Activated CD4-positive, alpha-beta T cell treated with anti-CD3 and anti-CD28 coated beads, Interleukin-2, amount 10 ng/mL, durations not matched to agents 7 days and 5 days (primary cell): ENCODE data around the gene OCSTAMP. TPM values are rescaled to one million over a fixed set of nuclear protein-coding genes. Genes with fewer than 3 reads are reported as not detected.

Experiments used
- CTCF ChIA-PET: fragments of 350-600 bp; sonication (Branson Sonifier 250); formaldehyde crosslinking; loops from one replicate; lab custom pipeline; 2021; ENCODE audit warnings: antibody characterized with exemption; lab: Charles Lee
- POLR2A ChIA-PET: fragments of 350-600 bp; sonication (Branson Sonifier 250); formaldehyde crosslinking; loops from one replicate; lab custom pipeline; 2021; ENCODE audit warnings: antibody characterized with exemption; lab: Charles Lee
- DNase-seq: peaks from one replicate; pipeline ENCODE4 v3.0.0-alpha.2; 2020
- H3K27ac Mint-ChIP-seq: one replicate; pipeline ENCODE4 v1.8.0; 2021; ENCODE audit warnings: mild to moderate bottlenecking, moderate library complexity, mixed read lengths
- H3K27me3 Mint-ChIP-seq: one replicate; pipeline ENCODE4 v1.8.0; 2021; ENCODE audit warnings: mixed read lengths
- H3K36me3 Mint-ChIP-seq: one replicate; pipeline ENCODE4 v1.8.0; 2021; ENCODE audit warnings: low read depth, mixed read lengths
- H3K4me1 Mint-ChIP-seq: one replicate; pipeline ENCODE4 v1.8.0; 2021; ENCODE audit warnings: mixed read lengths
- H3K4me3 Mint-ChIP-seq: one replicate; pipeline ENCODE4 v1.8.0; 2021; ENCODE audit warnings: mild to moderate bottlenecking, moderate library complexity, mixed read lengths
- H3K9me3 Mint-ChIP-seq: one replicate; pipeline ENCODE4 v1.8.0; 2021; ENCODE audit warnings: mixed read lengths
- total RNA-seq, 2 experiments: library from RNA; stranded (reverse); gene quantifications; one replicate each; pipeline ENCODE4 v1.2.3, GENCODE V29; 2021

The OCSTAMP gene
- total RNA-seq, 2 experiments from 2014 or later = not detected

DNA sequence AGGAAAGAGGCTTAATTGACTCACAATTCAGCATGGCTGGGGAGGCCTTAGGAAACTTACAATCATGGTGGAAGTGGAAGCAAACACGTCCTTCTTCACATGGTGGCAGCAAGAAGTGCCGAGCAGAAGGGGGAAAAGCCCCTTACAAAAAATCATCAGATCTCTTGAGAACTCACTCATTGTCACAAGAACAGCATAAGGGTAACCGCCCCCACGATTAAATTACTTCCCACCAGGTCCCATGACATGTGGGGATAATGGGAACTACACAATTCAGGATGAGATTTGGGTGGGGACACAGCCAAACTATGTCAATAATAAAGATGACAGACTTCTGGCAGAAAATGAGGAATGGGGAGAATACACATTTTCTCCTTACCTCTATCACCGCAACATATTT, 20.5 kb upstream of the OCSTAMP start:
- CTCF ChIA-PET = no interaction called here
- H3K36me3 Mint-ChIP-seq = no peaks in the 10 kb centered on the region

DNA sequence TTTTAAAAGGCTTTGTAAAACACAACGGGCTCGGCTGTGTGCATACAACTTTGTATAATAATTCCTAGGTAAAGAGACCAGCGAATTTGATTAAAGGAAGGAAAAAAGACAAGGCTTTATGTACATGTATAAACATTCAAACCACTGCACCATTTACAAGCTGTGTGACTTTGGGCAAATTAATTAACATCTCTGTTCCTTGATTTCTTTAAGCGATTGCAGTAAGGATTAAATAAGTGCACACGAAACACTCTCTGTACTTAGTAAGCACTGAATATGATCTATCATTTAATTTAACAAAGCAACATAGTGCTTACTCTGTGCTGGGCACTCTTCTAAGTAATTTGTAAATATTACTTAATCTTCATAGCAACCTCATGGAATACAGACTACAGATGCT, 19.5 kb upstream of the OCSTAMP start:
- no peak for DNase-seq
- ChIA-PET CTCF (no interaction called here), POLR2A (no interaction called here)
- Mint-ChIP-seq H3K4me3 (no peak overlapping the region), H3K36me3 (no peaks in the 10 kb centered on the region), H3K4me1 (no peaks in the 10 kb centered on the region), H3K9me3 (no peaks in the 10 kb centered on the region), H3K27me3 (peaks cover 45% of the 10 kb centered on the region), H3K27ac (no peak overlapping the region)

More for the DNA sequence above, 20.5 kb upstream of the OCSTAMP start:
- Mint-ChIP-seq H3K9me3 (no peaks in the 10 kb centered on the region), H3K4me3 (no peak overlapping the region), H3K27ac (no peak overlapping the region), H3K4me1 (peaks cover under 1% of the 10 kb centered on the region), H3K27me3 (peaks cover 40% of the 10 kb centered on the region)
- POLR2A ChIA-PET = no interaction called here
- DNase-seq = no peak

DNA sequence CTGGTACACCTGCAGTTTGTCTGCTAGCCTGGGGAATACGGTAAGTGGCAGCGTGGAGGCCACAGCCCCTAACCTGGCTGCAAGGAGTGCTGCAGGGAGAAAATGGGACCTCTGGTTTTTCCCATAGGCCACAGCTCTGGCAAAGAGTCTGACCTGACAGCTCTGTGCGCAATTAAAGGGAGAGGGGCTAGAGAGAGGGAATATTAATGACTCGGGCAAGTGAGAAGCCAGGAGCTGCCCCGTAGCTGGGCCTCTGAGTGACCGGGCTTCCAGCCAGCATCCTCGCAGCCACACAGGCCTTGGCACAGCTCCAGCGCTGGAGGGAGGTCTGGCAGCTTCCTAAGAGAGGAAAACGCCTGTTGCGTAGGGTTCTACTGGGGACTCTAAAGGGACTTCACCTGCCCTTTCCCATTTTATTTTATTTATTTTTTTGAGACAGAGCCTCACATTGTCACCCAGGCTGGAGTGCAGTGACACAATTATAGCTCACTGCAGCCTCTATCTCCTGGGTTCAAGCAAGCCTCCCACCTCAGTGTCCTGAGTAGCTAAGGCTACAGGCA, 18.2 kb upstream of the OCSTAMP start:
- Mint-ChIP-seq H3K27ac (no peak overlapping the region), H3K9me3 (no peaks in the 10 kb centered on the region), H3K27me3 (peaks cover 36% of the 10 kb centered on the region), H3K4me3 (no peak overlapping the region), H3K4me1 (no peaks in the 10 kb centered on the region), H3K36me3 (no peaks in the 10 kb centered on the region)
- CTCF ChIA-PET = interaction anchor here (0.6 kb wide), 1 partner anchor 384 kb away, joined by 3 read pairs; no protein-coding TSS in a partner anchor
- POLR2A ChIA-PET = no interaction called here
- DNase-seq = no peak

- H3K4me1 Mint-ChIP-seq = no peaks in the 10 kb centered on the region
- no peak overlapping the region for H3K4me3 Mint-ChIP-seq
- CTCF ChIA-PET = interaction anchor here (1.4 kb wide), 1 partner anchor 22 kb away, joined by 3 read pairs; no protein-coding TSS in a partner anchor
- DNase-seq = no peak
- no peaks in the 10 kb centered on the region for H3K9me3 Mint-ChIP-seq
- POLR2A ChIA-PET = no interaction called here
- no peaks in the 10 kb centered on the region for H3K36me3 Mint-ChIP-seq
- peaks cover 23% of the 10 kb centered on the region for H3K27me3 Mint-ChIP-seq
- H3K27ac Mint-ChIP-seq = no peak overlapping the region
Measured at GRCh38 chr20:46566125-46566524, 15.7 kb upstream of the OCSTAMP start.

DNA sequence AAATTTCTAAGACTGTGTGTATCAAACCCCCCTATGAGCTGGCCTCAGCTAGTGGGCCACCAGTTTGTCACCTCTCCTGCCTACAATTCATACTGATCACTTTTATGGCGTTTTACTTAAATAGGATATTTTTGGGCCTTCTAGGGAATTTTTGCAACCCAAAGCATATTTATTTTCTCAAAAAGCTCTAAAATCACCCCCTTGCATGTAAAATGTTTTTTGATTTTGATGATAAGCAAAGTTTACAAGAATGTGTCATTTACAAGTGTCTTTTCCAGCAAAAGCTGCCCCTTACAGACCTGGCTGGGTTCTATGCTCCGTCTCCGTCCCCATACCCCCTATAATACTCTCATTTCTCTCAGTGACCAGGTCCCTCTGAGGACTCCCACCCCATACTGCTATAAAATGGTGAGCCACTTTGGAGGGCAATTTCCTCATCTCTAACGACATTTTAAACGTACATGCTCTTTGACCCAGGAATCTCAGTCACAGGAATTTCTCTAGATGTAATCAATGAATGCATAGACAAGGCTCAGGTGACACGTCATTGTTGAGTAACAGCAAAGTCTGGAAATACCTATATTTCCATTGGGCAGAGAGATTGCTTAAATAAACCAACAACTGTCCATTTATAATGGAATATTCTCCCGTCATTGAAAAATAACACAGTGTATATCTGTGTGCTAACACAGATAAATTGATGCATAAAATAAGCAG, 13.9 kb upstream of the OCSTAMP start:
- POLR2A ChIA-PET = no interaction called here
- H3K4me3 Mint-ChIP-seq = no peak overlapping the region
- H3K36me3 Mint-ChIP-seq = no peaks in the 10 kb centered on the region
- CTCF ChIA-PET = interaction anchor here (1.4 kb wide), 1 partner anchor 20 kb away, joined by 3 read pairs; no protein-coding TSS in a partner anchor
- peaks cover 11% of the 10 kb centered on the region for H3K27me3 Mint-ChIP-seq
- peaks cover 14% of the 10 kb centered on the region for H3K4me1 Mint-ChIP-seq
- DNase-seq = no peak
- H3K27ac Mint-ChIP-seq = no peak overlapping the region
- H3K9me3 Mint-ChIP-seq = no peaks in the 10 kb centered on the region

GRCh38 chr20:46563860-46564221, 13.4 kb upstream of the OCSTAMP start:
- DNase-seq = no peak
- H3K27ac Mint-ChIP-seq = no peak overlapping the region
- CTCF ChIA-PET = no interaction called here
- no peak overlapping the region for H3K4me3 Mint-ChIP-seq
- no peaks in the 10 kb centered on the region for H3K36me3 Mint-ChIP-seq
- peaks cover 11% of the 10 kb centered on the region for H3K27me3 Mint-ChIP-seq
- peaks cover 15% of the 10 kb centered on the region for H3K4me1 Mint-ChIP-seq
- POLR2A ChIA-PET = no interaction called here
- H3K9me3 Mint-ChIP-seq = no peaks in the 10 kb centered on the region

DNA sequence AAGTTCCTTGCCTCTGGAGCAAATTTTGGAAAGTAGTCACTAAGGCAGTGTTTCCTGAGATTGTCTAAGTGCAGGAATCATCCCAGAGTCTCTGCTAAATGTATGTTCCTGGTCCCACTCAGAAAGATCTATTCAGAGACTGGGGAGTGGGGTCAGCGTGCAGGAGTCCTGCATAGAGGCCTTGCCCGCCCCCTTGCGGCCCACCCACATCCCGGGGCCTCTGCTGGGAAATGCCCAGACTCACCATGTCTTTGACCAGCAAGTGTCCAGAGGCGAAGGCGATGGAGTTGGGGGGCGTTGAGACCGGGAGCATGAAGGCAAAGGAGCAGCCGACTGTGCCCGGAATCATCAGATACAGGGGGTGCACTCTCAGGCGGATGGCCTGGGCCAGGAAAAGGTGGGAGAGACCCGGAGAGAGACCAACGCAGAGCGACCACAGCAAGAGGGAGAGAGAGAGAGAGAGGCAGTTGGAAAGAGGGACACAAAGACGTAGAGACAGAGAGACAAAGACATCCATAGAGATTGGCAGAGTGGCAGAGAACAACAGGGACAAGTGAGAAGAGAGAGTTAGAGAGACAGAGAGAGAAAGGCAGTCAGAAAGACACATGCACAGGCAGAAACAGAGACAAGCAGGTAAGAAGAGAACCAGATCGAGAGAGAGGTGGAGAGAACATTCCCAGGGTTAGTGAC, 12.9 kb upstream of the OCSTAMP start:
- H3K27me3 Mint-ChIP-seq = peaks cover 11% of the 10 kb centered on the region
- ChIA-PET POLR2A (no interaction called here), CTCF (interaction anchor here (0.6 to 4.0 kb wide), 4 partner anchors 11 to 50 kb away, joined by 3 to 10 read pairs (median 7); no protein-coding TSS in a partner anchor)
- peaks cover 17% of the 10 kb centered on the region for H3K4me1 Mint-ChIP-seq
- no peaks in the 10 kb centered on the region for H3K36me3 Mint-ChIP-seq
- no peak overlapping the region for H3K4me3 Mint-ChIP-seq
- H3K9me3 Mint-ChIP-seq = no peaks in the 10 kb centered on the region
- no peak overlapping the region for H3K27ac Mint-ChIP-seq
- DNase-seq = no peak

GRCh38 chr20:46562373-46563169, 12.1 kb upstream of the OCSTAMP start:
- no peaks in the 10 kb centered on the region for H3K9me3 Mint-ChIP-seq
- POLR2A ChIA-PET = no interaction called here
- CTCF ChIA-PET = interaction anchor here (0.6 to 4.0 kb wide), 7 partner anchors 10 to 50 kb away, joined by 3 to 10 read pairs (median 5); no protein-coding TSS in a partner anchor
- DNase-seq = peak; percentile 69
- H3K4me3 Mint-ChIP-seq = no peak overlapping the region
- H3K4me1 Mint-ChIP-seq = peaks cover 22% of the 10 kb centered on the region
- no peak overlapping the region for H3K27ac Mint-ChIP-seq
- peaks cover 8% of the 10 kb centered on the region for H3K27me3 Mint-ChIP-seq
- H3K36me3 Mint-ChIP-seq = no peaks in the 10 kb centered on the region

- no peak for DNase-seq
- Mint-ChIP-seq H3K27me3 (peaks cover 7% of the 10 kb centered on the region), H3K9me3 (no peaks in the 10 kb centered on the region), H3K4me3 (no peak overlapping the region), H3K4me1 (peaks cover 27% of the 10 kb centered on the region), H3K27ac (no peak overlapping the region), H3K36me3 (no peaks in the 10 kb centered on the region)
- POLR2A ChIA-PET = no interaction called here
- CTCF ChIA-PET = interaction anchor here (1.1 to 4.0 kb wide), 6 partner anchors 9 to 40 kb away, joined by 3 to 10 read pairs (median 4); no protein-coding TSS in a partner anchor
Measured at GRCh38 chr20:46562009-46562372, 11.5 kb upstream of the OCSTAMP start.

DNA sequence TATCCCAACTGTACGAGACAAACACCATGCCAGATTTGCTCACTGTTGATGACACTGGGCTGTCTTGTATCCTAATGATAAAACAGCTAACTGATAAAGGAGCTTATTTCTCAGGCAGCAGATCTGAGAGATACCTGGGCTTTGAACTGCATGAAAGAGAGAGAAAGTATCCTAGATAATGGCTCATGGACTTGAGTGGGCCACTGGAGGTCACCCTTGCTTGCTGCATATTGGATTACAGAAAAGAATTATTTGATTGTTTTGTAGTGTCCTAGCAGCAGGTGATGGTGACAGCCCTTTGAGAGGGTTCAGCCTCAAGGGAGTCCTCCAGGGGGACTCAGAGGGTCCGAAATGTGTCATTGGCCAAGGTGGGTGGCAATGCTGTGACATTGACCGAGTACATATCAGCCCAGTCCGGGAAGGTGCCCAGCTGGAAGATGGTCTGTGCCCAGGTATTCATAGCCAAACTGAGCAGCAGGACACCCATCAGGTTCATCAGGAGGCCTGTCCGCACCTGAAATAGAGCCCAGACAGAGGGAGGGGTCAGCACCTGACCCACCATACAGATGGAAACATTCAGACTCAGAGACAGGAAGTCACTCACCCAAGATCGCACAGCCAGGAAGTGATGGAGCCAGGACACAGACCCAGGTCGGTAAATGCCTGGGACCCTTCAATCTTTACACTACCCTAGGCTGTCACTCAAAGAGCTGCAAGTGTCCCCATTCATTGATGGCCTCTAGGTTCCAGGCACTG, 9.4 kb upstream of the OCSTAMP start:
- Mint-ChIP-seq H3K27me3 (peaks cover 4% of the 10 kb centered on the region), H3K27ac (no peak overlapping the region), H3K4me1 (peaks cover 38% of the 10 kb centered on the region), H3K36me3 (no peaks in the 10 kb centered on the region), H3K4me3 (no peak overlapping the region), H3K9me3 (no peaks in the 10 kb centered on the region)
- CTCF ChIA-PET = interaction anchor here (0.7 to 4.0 kb wide), 4 partner anchors 9 to 73 kb away, joined by 3 to 10 read pairs (median 5); partner anchors contain the start of gene OCSTAMP
- DNase-seq = no peak
- POLR2A ChIA-PET = no interaction called here

DNA sequence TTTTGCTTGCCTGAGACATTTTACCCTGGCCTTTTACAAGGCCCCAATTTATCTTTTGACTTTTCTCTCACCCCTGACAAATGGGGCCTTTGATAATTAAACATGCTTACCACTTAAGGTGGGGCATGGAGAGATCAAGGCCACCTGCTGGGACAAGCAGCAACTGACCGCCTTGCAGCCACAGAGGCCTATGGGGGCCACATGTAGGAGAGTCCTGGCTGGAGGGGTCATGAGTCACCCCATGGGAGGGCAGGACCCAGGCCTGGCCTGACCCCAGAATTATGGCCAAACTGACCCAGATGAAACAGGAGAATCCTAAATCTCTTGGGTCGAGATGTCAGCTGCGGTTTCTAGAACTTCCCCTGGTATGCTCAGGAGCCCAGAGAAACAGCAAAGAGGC, 8.5 kb upstream of the OCSTAMP start:
- Mint-ChIP-seq H3K36me3 (no peaks in the 10 kb centered on the region), H3K4me3 (no peak overlapping the region), H3K27ac (no peak overlapping the region), H3K9me3 (no peaks in the 10 kb centered on the region), H3K27me3 (peaks cover 4% of the 10 kb centered on the region), H3K4me1 (peaks cover 41% of the 10 kb centered on the region)
- ChIA-PET POLR2A (no interaction called here), CTCF (interaction anchor here (0.7 to 1.4 kb wide), 6 partner anchors 8 to 74 kb away, joined by 3 to 7 read pairs (median 3); partner anchors contain the start of gene OCSTAMP)
- DNase-seq = no peak
